NB4 (cell line): ENCODE data around the gene NANP.

ENCODE experiments used
- DNase-seq: peaks from one replicate; pipeline ENCODE4 v3.0.0; 2010; ENCODE audit warnings: low read depth
- H3K4me3 ChIP-seq: one replicate; pipeline ENCODE4 v1.5.1; 2011; ENCODE audit warnings: mild to moderate bottlenecking, low read depth, low read length, moderate library complexity
- CTCF ChIP-seq: IDR thresholded peaks from one replicate; pipeline ENCODE4 v1.5.1; 2012; ENCODE audit warnings: low read depth, low read length
- MAX ChIP-seq: IDR thresholded peaks from 2 replicates; pipeline ENCODE4 v1.6.1; 2011; ENCODE audit warnings: low read depth, low read length
- MYC ChIP-seq: IDR thresholded peaks from 2 replicates; pipeline ENCODE4 v1.6.1; 2011; ENCODE audit warnings: low read depth, low read length
- POLR2A ChIP-seq: IDR thresholded peaks from 2 replicates; pipeline ENCODE4 v1.6.1; 2011; ENCODE audit warnings: mild to moderate bottlenecking; ENCODE audit not compliant: insufficient read length; ENCODE audit errors: extremely low read depth

The NANP gene

GRCh38 chr20:25573288-25574251, 50.2 kb downstream of the NANP start:
- no peak overlapping the region for H3K4me3 ChIP-seq
- TF ChIP-seq POLR2A, result no peak
- TF ChIP-seq MAX, result no peak
- no peak for TF ChIP-seq MYC
- no peak for TF ChIP-seq CTCF
- no peak for DNase-seq

- TF ChIP-seq MAX (no peak), CTCF (no peak), POLR2A (no peak), MYC (no peak)
- DNase-seq, result no peak
- no peak overlapping the region for H3K4me3 ChIP-seq
These were observed 52.0 kb downstream of the NANP start for GRCh38 chr20:25571817-25572216.

- TF ChIP-seq MAX (no peak), MYC (no peak), POLR2A (no peak), CTCF (no peak)
- H3K4me3 ChIP-seq, result no peak overlapping the region
- no peak for DNase-seq
These were observed 52.6 kb downstream of the NANP start for GRCh38 chr20:25571240-25571639.

GRCh38 chr20:25570148-25570530, 53.7 kb downstream of the NANP start:
- no peak for TF ChIP-seq MAX
- TF ChIP-seq POLR2A, result no peak
- no peak for TF ChIP-seq CTCF
- TF ChIP-seq MYC, result no peak
- no peak for DNase-seq
- H3K4me3 ChIP-seq, result no peak overlapping the region

GRCh38 chr20:25567286-25567685, 56.5 kb downstream of the NANP start:
- no peak overlapping the region for H3K4me3 ChIP-seq
- TF ChIP-seq CTCF, result no peak
- no peak for TF ChIP-seq POLR2A
- no peak for TF ChIP-seq MYC
- no peak for TF ChIP-seq MAX
- DNase-seq, result no peak
